ENCODE results near the gene ZBTB16. TPM values are rescaled to one million over a fixed set of nuclear protein-coding genes. Genes with fewer than 3 reads are reported as not detected.
A peak's percentile ranks its signal among the peaks of the same experiment; 100 is the strongest.

Gene ZBTB16
- total and polyA plus RNA-seq, 7 experiments from 2014 or later = 3.0 to 22.1 (median 7.2) TPM

DNA sequence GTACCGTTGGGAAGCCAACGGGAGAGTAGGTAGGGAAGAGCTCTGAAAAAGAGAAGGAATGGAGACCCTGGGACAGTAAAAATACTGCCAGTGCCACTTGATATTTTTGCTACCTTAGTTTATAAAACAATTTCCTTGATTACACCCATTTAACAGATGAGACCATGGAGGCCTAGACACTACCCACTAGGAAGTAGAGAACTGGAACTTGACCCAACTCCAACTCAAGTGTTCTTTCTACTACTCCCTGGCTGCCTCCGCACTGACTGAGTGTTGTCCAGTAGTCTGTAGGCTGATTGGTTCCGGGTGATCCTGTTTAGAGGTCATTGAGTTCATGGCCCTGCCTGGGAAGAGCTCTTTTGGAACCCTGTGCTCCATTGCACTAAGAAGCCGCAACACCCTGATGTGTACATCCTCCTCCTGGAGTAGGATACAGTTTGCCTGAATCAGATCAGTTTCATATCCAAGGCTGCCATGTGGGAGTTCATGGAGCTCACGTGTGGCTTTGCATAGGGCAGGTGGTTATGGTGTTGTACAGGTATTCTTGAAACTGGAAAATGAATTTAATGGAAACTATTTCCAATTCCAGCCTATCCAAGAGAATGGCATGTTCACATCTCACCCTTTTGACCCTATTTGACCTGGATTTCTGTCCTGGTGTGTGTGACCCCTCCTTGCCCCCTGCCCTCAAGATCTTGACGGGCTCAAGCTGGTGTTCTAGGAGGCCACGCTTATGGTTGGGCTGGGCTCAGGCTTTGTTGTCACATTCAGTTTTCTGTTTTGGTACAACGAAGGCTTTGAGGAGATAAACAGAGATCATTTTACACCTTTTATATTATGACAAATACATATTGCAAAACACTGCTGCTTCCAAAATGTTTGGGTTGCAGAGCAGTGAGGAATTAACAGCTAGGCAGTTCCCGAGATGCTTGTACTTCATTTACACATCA lies 134.5 kb downstream of the ZBTB16 start:
- Mint-ChIP-seq H3K4me3 (no peak overlapping the region), H3K36me3 (peaks cover 8 to 18% (median 11%) of the 10 kb centered on the region in 5 donors), H3K9me3 (peaks cover 0 to 20% (median 7%) of the 10 kb centered on the region in 11 donors), H3K27me3 (no peaks in the 10 kb centered on the region), H3K4me1 (peaks cover 6 to 47% (median 27%) of the 10 kb centered on the region in 7 donors), H3K27ac (peak overlapping the region in 5 of 9 donors; percentile 23 to 54 (median 44))
- Histone ChIP-seq H3K9me3 (ENCODE audit: control insufficient read depth in 2 of 3, low read length in 3 of 3) (no peaks in the 10 kb centered on the region), H3K27ac (ENCODE audit: low read depth, low read length) (no peak overlapping the region), H3K27me3 (ENCODE audit: control insufficient read depth in 2 of 2, insufficient read depth in 2 of 2, low read length in 2 of 2) (no peaks in the 10 kb centered on the region), H3K4me3 (ENCODE audit: low read length) (no peak overlapping the region), H3K4me1 (ENCODE audit: control insufficient read depth in 2 of 2, insufficient read depth in 2 of 2, low read length in 2 of 2) (peaks cover 0 to 8% of the 10 kb centered on the region in 2 donors), H3K36me3 (ENCODE audit: control insufficient read depth in 2 of 3, insufficient read depth in 3 of 3, low read length in 3 of 3) (no peaks in the 10 kb centered on the region)
- CTCF ChIA-PET = interaction anchor here (0.6 to 8.2 kb wide), 21 partner anchors 8 to 200 kb away, joined by 3 to 92 read pairs (median 4); no protein-coding TSS in a partner anchor
- POLR2A ChIA-PET = interaction anchor here (1.0 to 20.6 kb wide), 5 partner anchors 12 to 134 kb away, joined by 3 to 363 read pairs (median 7); no protein-coding TSS in a partner anchor
- ATAC-seq (no peak), DNase-seq (no peak)
- intact Hi-C loops (cut with micrococcal nuclease) = loop anchor here in 1 of 2 donors (1.0 to 2.0 kb wide), 2 partner anchors 15 to 135 kb away; partner anchors contain the start of gene ZBTB16

DNA sequence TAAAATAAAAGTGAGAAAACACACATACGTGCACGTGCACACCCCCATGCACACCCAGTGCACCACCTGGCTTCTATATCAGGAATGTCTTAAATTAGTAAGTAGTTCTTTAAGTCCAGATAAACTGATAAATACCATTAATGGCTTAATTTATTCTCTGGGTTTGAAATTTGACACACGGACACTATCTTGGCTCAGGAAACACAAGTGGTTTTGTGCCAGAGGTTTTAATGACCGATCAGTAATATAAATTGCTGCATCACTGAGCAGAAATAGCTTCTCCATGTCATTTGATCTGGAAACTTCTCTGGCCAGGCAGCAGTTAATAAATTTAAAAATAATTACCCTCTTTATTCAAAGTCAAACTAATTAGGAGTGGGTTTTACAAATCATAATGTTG lies 135.2 kb downstream of the ZBTB16 start:
- Mint-ChIP-seq H3K4me1 (peaks cover 6 to 44% (median 26%) of the 10 kb centered on the region in 7 donors), H3K27ac (peak overlapping the region in 2 of 9 donors; percentile 40 to 44)
- POLR2A ChIA-PET = interaction anchor here (1.0 to 20.6 kb wide), 3 partner anchors 13 to 57 kb away, joined by 3 to 363 read pairs (median 66); no protein-coding TSS in a partner anchor

DNA sequence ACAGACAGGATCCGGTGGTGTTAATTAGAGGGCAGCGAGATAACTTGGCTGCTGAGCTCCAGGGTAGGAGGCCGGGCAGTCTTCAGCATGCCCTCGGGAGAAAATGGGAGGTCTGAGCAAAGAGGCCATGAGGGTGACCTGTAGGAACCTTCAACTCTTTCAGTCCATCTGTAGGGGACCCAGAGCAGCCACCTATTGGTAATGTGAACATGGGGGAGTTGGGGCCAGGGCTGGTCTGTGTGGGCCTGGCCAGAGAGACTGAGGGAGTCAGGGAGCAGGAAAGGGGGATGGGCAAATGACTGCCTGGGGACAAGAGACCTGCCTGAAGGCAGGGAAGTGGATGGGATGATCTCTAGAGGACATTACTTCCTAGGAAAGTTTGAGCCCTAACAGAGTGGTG lies 135.6 kb downstream of the ZBTB16 start:
- Histone ChIP-seq H3K4me1 (ENCODE audit: control insufficient read depth in 2 of 2, insufficient read depth in 2 of 2, low read length in 2 of 2) (peaks cover 0 to 8% of the 10 kb centered on the region in 2 donors), H3K27me3 (ENCODE audit: control insufficient read depth in 2 of 2, insufficient read depth in 2 of 2, low read length in 2 of 2) (no peaks in the 10 kb centered on the region), H3K27ac (ENCODE audit: low read depth, low read length) (no peak overlapping the region), H3K9me3 (ENCODE audit: control insufficient read depth in 2 of 3, low read length in 3 of 3) (no peaks in the 10 kb centered on the region), H3K4me3 (ENCODE audit: low read length) (no peak overlapping the region), H3K36me3 (ENCODE audit: control insufficient read depth in 2 of 3, insufficient read depth in 3 of 3, low read length in 3 of 3) (no peaks in the 10 kb centered on the region)
- peaks cover 6 to 40% (median 26%) of the 10 kb centered on the region in 7 donors for H3K4me1 Mint-ChIP-seq
- peaks cover 3 to 11% (median 10%) of the 10 kb centered on the region in 5 donors for H3K36me3 Mint-ChIP-seq
- no peak for DNase-seq
- POLR2A ChIA-PET = interaction anchor here (5.3 to 20.6 kb wide), 2 partner anchors 14 to 28 kb away, joined by 66 to 363 read pairs; no protein-coding TSS in a partner anchor
- ATAC-seq = no peak
- intact Hi-C loops (cut with micrococcal nuclease) = loop anchor here (2.0 to 5.0 kb wide), 2 partner anchors 16 to 33 kb away; no protein-coding TSS in a partner anchor
- H3K27me3 Mint-ChIP-seq = no peaks in the 10 kb centered on the region
- CTCF ChIA-PET = interaction anchor here (0.9 to 8.2 kb wide), 8 partner anchors 9 to 158 kb away, joined by 3 to 92 read pairs (median 4); no protein-coding TSS in a partner anchor
- peak overlapping the region in 5 of 9 donors; percentile 4 to 63 (median 21) for H3K27ac Mint-ChIP-seq
- H3K9me3 Mint-ChIP-seq = peaks cover 0 to 17% (median 5%) of the 10 kb centered on the region in 11 donors
- H3K4me3 Mint-ChIP-seq = no peak overlapping the region

More for the DNA sequence above, 135.2 kb downstream of the ZBTB16 start:
- no peak overlapping the region for H3K27ac ChIP-seq (ENCODE audit: low read depth, low read length)
- H3K4me3 ChIP-seq (ENCODE audit: low read length) = no peak overlapping the region
- no peak for ATAC-seq
- peaks cover 0 to 8% of the 10 kb centered on the region in 2 donors for H3K4me1 ChIP-seq (ENCODE audit: control insufficient read depth in 2 of 2, insufficient read depth in 2 of 2, low read length in 2 of 2)
- no peaks in the 10 kb centered on the region for H3K27me3 ChIP-seq (ENCODE audit: control insufficient read depth in 2 of 2, insufficient read depth in 2 of 2, low read length in 2 of 2)
- Mint-ChIP-seq H3K4me3 (no peak overlapping the region), H3K36me3 (peaks cover 8 to 15% (median 11%) of the 10 kb centered on the region in 5 donors), H3K9me3 (peaks cover 0 to 20% (median 7%) of the 10 kb centered on the region in 11 donors), H3K27me3 (no peaks in the 10 kb centered on the region)
- intact Hi-C loops (cut with micrococcal nuclease) = loop anchor here (1.0 to 5.0 kb wide), 3 partner anchors 16 to 135 kb away; partner anchors contain the start of gene ZBTB16 (in 1 of the 2)
- no peaks in the 10 kb centered on the region for H3K9me3 ChIP-seq (ENCODE audit: control insufficient read depth in 2 of 3, low read length in 3 of 3)
- peak in 3 of 9 donors; percentile 19 to 40 (median 36) for DNase-seq
- no peaks in the 10 kb centered on the region for H3K36me3 ChIP-seq (ENCODE audit: control insufficient read depth in 2 of 3, insufficient read depth in 3 of 3, low read length in 3 of 3)
- CTCF ChIA-PET = interaction anchor here (0.6 to 8.2 kb wide), 14 partner anchors 9 to 200 kb away, joined by 3 to 92 read pairs (median 6); no protein-coding TSS in a partner anchor

DNA sequence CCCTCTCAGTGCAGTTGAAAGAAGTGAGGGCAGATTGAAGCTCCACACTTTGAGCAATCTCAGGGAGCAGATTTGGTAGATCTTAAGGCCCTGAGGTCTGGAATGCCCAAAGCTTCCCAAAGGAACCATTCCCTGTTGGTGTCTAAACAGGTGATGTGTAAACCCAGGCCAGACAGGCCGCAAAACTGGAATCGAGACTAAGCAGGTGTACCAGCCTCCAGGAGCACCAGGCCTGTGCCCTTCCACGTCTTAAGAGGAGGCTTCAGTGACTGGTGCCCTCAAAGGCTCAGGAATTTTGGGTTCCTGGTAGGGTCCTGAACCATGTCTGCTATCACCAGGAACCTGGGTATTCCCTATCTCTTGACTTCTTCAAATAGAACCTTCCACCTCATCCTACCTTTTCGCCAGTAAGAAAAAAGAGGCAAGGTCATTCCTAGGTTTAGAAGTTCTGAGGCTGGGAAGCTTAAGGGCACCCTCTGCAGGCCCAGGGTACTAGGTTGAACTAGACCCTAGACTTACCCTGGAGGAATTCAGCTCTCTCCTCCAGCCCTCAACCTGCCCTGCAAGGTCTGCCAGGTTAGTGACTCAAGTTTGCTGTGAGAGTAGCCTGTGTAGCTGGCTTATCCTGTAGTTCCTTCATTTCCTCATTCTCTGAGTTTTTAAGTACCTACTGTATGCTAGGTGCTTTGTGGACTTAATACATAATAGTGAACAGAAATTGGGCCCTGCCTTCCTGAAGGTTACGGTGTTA lies 136.6 kb downstream of the ZBTB16 start:
- H3K27me3 ChIP-seq (ENCODE audit: control insufficient read depth in 2 of 2, insufficient read depth in 2 of 2, low read length in 2 of 2) = no peaks in the 10 kb centered on the region
- Mint-ChIP-seq H3K4me1 (peaks cover 6 to 40% (median 26%) of the 10 kb centered on the region in 7 donors), H3K9me3 (peaks cover 0 to 9% (median 3%) of the 10 kb centered on the region in 11 donors), H3K36me3 (peaks cover 0 to 5% (median 5%) of the 10 kb centered on the region in 5 donors), H3K4me3 (no peak overlapping the region), H3K27me3 (no peaks in the 10 kb centered on the region), H3K27ac (peak overlapping the region in 5 of 9 donors; percentile 3 to 34 (median 17))
- ChIA-PET CTCF (interaction anchor here (0.6 to 8.2 kb wide), 15 partner anchors 14 to 300 kb away, joined by 3 to 92 read pairs (median 4); no protein-coding TSS in a partner anchor), POLR2A (interaction anchor here (0.8 to 20.6 kb wide), 4 partner anchors 13 to 136 kb away, joined by 3 to 363 read pairs (median 6); no protein-coding TSS in a partner anchor)
- intact Hi-C loops (cut with micrococcal nuclease) = loop anchor here (1.0 to 5.0 kb wide), 8 partner anchors 17 to 300 kb away; partner anchors contain the start of gene ZBTB16 (in 1 of the 2)
- H3K27ac ChIP-seq (ENCODE audit: low read depth, low read length) = no peak overlapping the region
- H3K4me1 ChIP-seq (ENCODE audit: control insufficient read depth in 2 of 2, insufficient read depth in 2 of 2, low read length in 2 of 2) = peaks cover 0 to 8% of the 10 kb centered on the region in 2 donors
- DNase-seq (peak in 4 of 9 donors; percentile 26 to 46 (median 40)), ATAC-seq (peak; percentile 65)
- H3K36me3 ChIP-seq (ENCODE audit: control insufficient read depth in 2 of 3, insufficient read depth in 3 of 3, low read length in 3 of 3) = no peaks in the 10 kb centered on the region
- H3K9me3 ChIP-seq (ENCODE audit: control insufficient read depth in 2 of 3, low read length in 3 of 3) = no peaks in the 10 kb centered on the region
- H3K4me3 ChIP-seq (ENCODE audit: low read length) = no peak overlapping the region

DNA sequence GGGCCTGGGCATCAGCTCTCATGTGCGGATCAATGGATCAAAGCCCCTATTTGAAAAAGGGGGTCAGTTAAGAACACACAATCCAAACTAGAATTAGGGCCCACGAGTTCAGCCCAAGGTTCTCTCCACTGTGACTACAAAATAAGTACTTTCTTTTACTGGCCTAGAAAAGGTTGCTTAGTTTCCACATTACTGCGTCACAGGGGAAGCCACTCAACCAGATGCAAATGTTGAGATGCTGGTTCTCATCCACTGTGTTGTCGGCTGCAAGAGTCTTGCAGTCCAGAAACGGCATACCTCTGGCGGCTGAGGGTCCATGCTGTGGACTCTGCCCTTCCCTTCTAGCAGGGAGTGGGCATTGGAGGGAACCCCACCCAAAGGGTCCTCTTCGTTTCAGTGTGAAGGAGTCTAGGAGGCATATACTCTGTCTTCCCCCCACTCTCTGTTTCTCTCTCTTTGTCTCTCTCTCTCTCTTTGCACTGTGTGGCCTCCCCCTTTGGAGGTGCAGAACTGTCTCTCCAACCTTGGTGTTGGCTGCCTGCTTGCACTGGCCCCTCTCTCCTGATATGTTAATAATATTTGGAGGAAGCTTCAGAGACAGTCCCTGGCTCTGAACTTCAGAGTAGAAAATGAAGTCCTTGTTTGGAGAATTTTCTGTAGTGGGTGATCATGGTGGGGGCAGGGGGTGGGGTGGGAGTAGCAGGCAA lies 137.6 kb downstream of the ZBTB16 start:
- Histone ChIP-seq H3K9me3 (ENCODE audit: control insufficient read depth in 2 of 3, low read length in 3 of 3) (no peaks in the 10 kb centered on the region), H3K27ac (ENCODE audit: low read depth, low read length) (no peak overlapping the region), H3K27me3 (ENCODE audit: control insufficient read depth in 2 of 2, insufficient read depth in 2 of 2, low read length in 2 of 2) (no peaks in the 10 kb centered on the region), H3K4me3 (ENCODE audit: low read length) (no peak overlapping the region), H3K36me3 (ENCODE audit: control insufficient read depth in 2 of 3, insufficient read depth in 3 of 3, low read length in 3 of 3) (no peaks in the 10 kb centered on the region), H3K4me1 (ENCODE audit: control insufficient read depth in 2 of 2, insufficient read depth in 2 of 2, low read length in 2 of 2) (peaks cover 0 to 8% of the 10 kb centered on the region in 2 donors)
- POLR2A ChIA-PET = interaction anchor here (0.8 to 20.6 kb wide), 4 partner anchors 14 to 137 kb away, joined by 3 to 363 read pairs (median 6); no protein-coding TSS in a partner anchor
- Mint-ChIP-seq H3K27me3 (no peaks in the 10 kb centered on the region), H3K27ac (peak overlapping the region in 3 of 9 donors; percentile 3 to 34 (median 3)), H3K4me1 (peaks cover 6 to 35% (median 26%) of the 10 kb centered on the region in 7 donors), H3K4me3 (no peak overlapping the region), H3K36me3 (no peaks in the 10 kb centered on the region), H3K9me3 (no peaks in the 10 kb centered on the region)
- ATAC-seq (no peak), DNase-seq (no peak)
- intact Hi-C loops (cut with micrococcal nuclease) = loop anchor here (1.0 to 5.0 kb wide), 7 partner anchors 35 to 301 kb away; partner anchors contain the start of gene ZBTB16 (in 1 of the 2)
- CTCF ChIA-PET = interaction anchor here (0.6 to 8.2 kb wide), 11 partner anchors 13 to 301 kb away, joined by 3 to 92 read pairs (median 6); no protein-coding TSS in a partner anchor

Measured in naive thymus-derived CD4-positive, alpha-beta T cell (primary cell).